ENCODE data around the gene FHAD1.

Gene FHAD1

GRCh38 chr1:15272009-15272781 lies 25.2 kb downstream of the FHAD1 start:
- no peaks in the 10 kb centered on the region for H3K27me3 ChIP-seq (ENCODE audit: insufficient read depth, poor library complexity, severe bottlenecking)
- no peaks in the 10 kb centered on the region for H3K4me1 ChIP-seq (ENCODE audit: insufficient read depth, poor library complexity, severe bottlenecking)
- no peaks in the 10 kb centered on the region for H3K36me3 ChIP-seq (ENCODE audit: low read depth)
- peak; percentile 88 for ATAC-seq (ENCODE audit: low read depth)
- TF ChIP-seq CTCF (IDR thresholded peaks at IDR 0.05; ENCODE audit: poor library complexity, severe bottlenecking): peak; percentile 85
- H3K27ac ChIP-seq (ENCODE audit: poor library complexity, severe bottlenecking): no peak overlapping the region
- no peak overlapping the region for H3K4me3 ChIP-seq (ENCODE audit: severe bottlenecking)
- no peak for DNase-seq (ENCODE audit: low spot score)
- no peaks in the 10 kb centered on the region for H3K9me3 ChIP-seq (ENCODE audit: severe bottlenecking)

- Histone ChIP-seq H3K9me3 (ENCODE audit: severe bottlenecking) (no peaks in the 10 kb centered on the region), H3K36me3 (ENCODE audit: low read depth) (no peaks in the 10 kb centered on the region), H3K4me3 (ENCODE audit: severe bottlenecking) (no peak overlapping the region), H3K27ac (ENCODE audit: poor library complexity, severe bottlenecking) (no peak overlapping the region), H3K27me3 (ENCODE audit: insufficient read depth, poor library complexity, severe bottlenecking) (no peaks in the 10 kb centered on the region), H3K4me1 (ENCODE audit: insufficient read depth, poor library complexity, severe bottlenecking) (no peaks in the 10 kb centered on the region)
- DNase-seq (ENCODE audit: low spot score) (no peak), ATAC-seq (ENCODE audit: low read depth) (no peak)
- peak; percentile 68 for TF ChIP-seq CTCF (IDR thresholded peaks at IDR 0.05; ENCODE audit: poor library complexity, severe bottlenecking)
Observed at GRCh38 chr1:15272782-15273127, 25.7 kb downstream of the FHAD1 start.

GRCh38 chr1:15273274-15273673 lies 26.3 kb downstream of the FHAD1 start:
- Histone ChIP-seq H3K36me3 (ENCODE audit: low read depth) (no peaks in the 10 kb centered on the region), H3K27me3 (ENCODE audit: insufficient read depth, poor library complexity, severe bottlenecking) (no peaks in the 10 kb centered on the region), H3K9me3 (ENCODE audit: severe bottlenecking) (no peaks in the 10 kb centered on the region), H3K27ac (ENCODE audit: poor library complexity, severe bottlenecking) (no peak overlapping the region), H3K4me1 (ENCODE audit: insufficient read depth, poor library complexity, severe bottlenecking) (no peaks in the 10 kb centered on the region), H3K4me3 (ENCODE audit: severe bottlenecking) (no peak overlapping the region)
- TF ChIP-seq CTCF (IDR thresholded peaks at IDR 0.05; ENCODE audit: poor library complexity, severe bottlenecking): no peak
- DNase-seq (ENCODE audit: low spot score) (no peak), ATAC-seq (ENCODE audit: low read depth) (no peak)

GRCh38 chr1:15275921-15276683 lies 29.1 kb downstream of the FHAD1 start:
- Histone ChIP-seq H3K27me3 (ENCODE audit: insufficient read depth, poor library complexity, severe bottlenecking) (no peaks in the 10 kb centered on the region), H3K4me1 (ENCODE audit: insufficient read depth, poor library complexity, severe bottlenecking) (no peaks in the 10 kb centered on the region), H3K36me3 (ENCODE audit: low read depth) (no peaks in the 10 kb centered on the region), H3K9me3 (ENCODE audit: severe bottlenecking) (no peaks in the 10 kb centered on the region), H3K4me3 (ENCODE audit: severe bottlenecking) (no peak overlapping the region), H3K27ac (ENCODE audit: poor library complexity, severe bottlenecking) (no peak overlapping the region)
- no peak for TF ChIP-seq CTCF (IDR thresholded peaks at IDR 0.05; ENCODE audit: poor library complexity, severe bottlenecking)
- no peak for ATAC-seq (ENCODE audit: low read depth)
- no peak for DNase-seq (ENCODE audit: low spot score)
